GDM1 (cell line): ENCODE data around the gene RPTOR.
"Not testable (repeated sequence)": the region's sequence is repeated elsewhere in the genome, so short reads cannot be mapped to it uniquely, and the experiment has no call there.

ENCODE experiments used
- DNase-seq: peaks from one replicate; lab custom pipeline; 2025; lab: John Stamatoyannopoulos, UW

RPTOR gene

GRCh38 chr17:80552523-80552922 lies 7.9 kb downstream of the RPTOR start:
- no peak for DNase-seq

- no peak for DNase-seq
Observed at GRCh38 chr17:80555266-80555665, 10.6 kb downstream of the RPTOR start.

GRCh38 chr17:80558046-80558445 lies 13.4 kb downstream of the RPTOR start:
- no peak for DNase-seq

- no peak for DNase-seq
Observed at GRCh38 chr17:80559825-80560251, 15.2 kb downstream of the RPTOR start.

- DNase-seq = no peak
Observed at GRCh38 chr17:80561541-80562114, 17.0 kb downstream of the RPTOR start.

- no peak for DNase-seq
Observed at GRCh38 chr17:80564545-80564944, 19.9 kb downstream of the RPTOR start.

- no peak for DNase-seq
Observed at GRCh38 chr17:80565343-80566053, 20.9 kb downstream of the RPTOR start.

DNA sequence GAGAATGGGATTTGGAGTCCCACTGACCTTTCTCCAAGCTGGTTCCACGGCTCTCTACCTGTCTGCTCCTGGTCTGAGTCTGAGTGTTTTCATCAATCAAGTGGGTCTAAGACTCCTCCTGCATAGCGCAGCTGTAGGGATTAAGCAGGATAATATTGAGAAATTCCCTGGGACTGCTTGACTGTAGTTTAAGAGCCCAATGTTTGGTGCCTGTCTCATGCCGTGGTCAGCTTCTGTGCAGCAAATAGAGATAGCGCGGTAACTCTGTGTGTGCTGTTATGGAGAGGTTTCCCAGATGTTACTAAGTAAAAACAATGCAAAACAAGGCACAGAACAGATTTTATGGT lies 21.4 kb downstream of the RPTOR start:
- no peak for DNase-seq

GRCh38 chr17:80568246-80568645 lies 23.6 kb downstream of the RPTOR start:
- DNase-seq = no peak

DNA sequence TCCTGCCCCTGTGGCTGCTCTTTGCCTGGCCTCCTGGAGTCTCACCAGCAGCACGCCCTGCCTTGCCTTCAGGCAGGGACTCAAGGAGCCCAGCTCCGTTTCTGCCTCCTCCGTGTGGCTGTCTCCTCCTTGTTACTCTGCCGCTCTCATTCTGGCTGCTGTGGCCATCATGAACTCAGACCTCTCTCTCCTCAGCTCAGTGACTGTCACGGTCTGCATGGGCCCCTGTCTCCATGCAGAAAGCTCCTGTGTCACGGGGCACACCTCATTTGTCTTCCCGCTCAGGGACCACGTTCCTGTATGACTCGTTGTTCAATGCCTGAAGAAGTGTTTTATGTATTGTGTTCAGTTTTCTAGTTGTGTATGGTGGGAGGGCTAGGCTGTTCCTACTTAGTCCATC lies 25.3 kb downstream of the RPTOR start:
- no peak for DNase-seq

DNA sequence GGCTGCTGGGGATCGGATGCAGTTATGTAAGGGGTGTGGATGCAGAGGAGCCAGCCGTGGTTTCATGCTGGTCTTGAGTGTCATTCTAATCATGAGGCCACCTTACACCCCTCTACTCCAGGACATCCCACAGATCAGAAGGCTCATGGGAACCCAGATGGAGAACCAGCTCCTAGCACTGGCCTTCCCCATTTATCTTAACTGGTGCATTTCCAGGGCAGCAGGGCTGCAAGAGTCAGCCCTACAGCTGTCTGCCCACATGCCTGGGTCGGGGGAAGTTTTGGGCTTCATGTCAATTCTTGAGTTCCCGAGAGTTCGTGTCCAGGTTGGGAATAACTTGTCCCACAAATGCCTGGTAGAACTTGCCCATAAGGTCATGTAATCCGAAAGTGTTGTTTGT lies 29.1 kb downstream of the RPTOR start:
- DNase-seq = no peak

- no peak for DNase-seq
Observed at GRCh38 chr17:80574496-80574895, 29.9 kb downstream of the RPTOR start.

DNA sequence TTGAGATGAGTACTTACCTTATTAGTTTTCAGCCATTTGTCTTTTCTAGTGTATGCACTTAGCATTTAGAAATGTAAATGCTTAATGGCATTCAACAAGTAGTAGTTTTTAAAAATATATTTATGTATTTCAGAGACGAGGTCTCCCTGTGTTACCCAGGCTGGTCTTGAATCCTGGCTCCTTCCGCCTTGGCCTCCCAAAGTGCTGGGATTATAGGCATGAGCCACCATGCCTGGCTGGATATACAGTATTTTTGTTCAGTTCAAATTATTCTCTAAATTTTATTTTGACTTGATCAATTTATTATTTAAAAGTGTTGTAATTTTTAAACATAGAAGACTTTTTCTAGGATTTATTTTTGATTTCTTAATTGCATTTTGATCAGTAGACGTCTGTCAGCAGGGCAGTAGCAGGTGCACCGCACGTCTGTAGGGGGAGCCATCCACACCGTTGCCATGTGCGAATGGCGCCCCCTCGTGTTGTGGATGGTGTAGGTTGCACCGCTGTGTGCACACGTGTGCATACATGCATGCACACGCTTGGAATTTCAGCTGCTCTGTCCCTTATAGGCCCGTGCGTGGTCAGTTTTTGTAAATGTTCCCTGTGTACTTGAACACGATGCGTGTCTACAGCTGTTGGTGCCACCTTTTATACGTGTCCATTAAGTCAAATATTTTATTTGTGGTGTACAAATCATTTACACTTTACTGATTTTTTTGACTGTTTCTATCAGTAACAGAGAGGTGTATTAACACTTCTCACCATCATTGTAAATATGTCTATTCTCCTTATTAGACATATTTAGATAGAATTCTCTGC lies 30.6 kb downstream of the RPTOR start:
- peak; percentile 78 for DNase-seq

GRCh38 chr17:80577876-80578570 lies 33.4 kb downstream of the RPTOR start:
- no peak for DNase-seq

DNA sequence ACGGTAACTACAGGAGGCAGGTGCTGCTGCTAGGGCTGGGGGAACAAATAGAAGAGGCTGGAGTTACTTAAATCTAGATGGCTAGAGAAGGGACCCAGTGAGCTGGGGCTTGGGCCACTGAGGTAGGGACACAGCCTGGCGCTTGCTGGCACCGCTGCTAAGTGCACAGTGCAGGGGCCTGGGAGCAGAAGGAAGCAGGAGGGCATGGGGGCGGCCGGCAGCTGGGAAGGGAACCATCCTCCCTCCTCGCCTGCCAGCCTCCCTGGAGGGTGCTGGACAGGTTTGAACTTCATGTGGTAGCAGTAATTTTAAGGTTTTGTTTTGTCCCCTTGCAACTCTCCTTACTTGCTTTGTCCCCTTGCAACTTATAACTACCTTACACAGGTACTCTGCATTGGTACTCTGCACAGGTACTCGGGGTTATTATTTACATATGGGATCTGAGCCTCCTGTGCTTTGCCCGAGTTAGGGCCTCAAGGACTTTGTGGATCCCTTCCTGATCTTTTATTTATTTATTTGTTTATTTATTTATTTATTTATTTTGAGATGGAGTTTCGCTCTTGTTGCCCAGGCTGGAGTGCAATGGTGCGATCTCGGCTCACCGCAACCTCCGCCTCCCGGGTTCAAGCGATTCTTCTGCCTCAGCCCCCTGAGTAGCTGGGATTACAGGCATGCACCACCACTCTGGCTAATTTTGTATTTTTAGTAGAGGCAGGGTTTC lies 34.2 kb downstream of the RPTOR start:
- not testable (repeated sequence) for DNase-seq

DNA sequence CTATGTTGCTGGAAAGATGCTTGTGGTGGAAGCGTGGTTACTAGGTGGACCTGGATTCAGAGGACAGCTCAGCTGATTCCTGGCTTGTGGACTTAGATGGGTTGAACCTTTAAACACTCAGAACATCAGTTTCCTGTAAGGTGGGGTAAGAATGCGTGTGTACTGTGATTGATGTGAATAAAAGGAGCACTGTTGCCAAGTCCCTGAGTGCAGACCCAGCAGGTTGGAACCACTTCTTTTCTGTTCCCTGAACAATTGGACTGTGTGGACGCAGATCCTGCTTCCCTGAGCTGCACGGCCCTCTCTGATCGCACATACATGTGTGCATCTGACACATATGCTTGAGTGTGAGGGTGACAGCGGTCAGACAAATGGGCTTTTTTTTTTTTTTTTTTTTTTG lies 37.5 kb downstream of the RPTOR start:
- DNase-seq = no peak

DNA sequence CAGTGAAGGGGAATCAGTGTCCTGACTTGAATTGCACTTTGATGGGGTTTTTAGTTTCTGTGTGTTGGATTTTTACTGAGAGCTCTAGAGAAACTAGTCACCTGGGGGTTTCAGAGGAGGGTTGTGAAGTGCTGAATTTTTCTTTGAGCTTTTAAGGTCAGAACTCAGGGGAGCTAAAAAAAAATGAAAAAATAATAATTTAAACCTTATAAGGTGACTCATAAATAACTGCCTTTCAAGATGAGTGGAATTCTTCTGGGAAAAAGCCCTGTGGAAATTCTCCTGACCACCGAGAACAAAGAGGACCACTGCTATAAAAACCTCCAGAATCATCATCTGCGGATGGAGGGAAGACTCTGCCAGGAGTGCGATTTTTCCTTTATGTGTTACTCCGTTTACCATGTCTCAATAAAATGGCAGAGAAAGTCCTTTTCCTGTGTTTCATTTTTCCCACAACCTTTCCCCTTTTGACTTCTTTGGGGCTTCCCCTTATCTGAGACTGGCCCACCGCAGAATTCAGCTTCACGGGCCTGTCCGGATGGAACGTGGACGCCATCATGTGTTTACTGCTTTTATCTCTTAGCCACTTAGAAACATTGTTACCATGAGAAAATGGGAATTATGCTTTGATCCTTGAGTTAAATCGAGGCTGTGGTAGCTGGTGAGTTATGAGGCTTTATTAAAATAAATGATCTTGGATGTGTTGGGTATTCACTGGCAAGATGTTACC lies 39.7 kb downstream of the RPTOR start:
- DNase-seq = no peak

DNA sequence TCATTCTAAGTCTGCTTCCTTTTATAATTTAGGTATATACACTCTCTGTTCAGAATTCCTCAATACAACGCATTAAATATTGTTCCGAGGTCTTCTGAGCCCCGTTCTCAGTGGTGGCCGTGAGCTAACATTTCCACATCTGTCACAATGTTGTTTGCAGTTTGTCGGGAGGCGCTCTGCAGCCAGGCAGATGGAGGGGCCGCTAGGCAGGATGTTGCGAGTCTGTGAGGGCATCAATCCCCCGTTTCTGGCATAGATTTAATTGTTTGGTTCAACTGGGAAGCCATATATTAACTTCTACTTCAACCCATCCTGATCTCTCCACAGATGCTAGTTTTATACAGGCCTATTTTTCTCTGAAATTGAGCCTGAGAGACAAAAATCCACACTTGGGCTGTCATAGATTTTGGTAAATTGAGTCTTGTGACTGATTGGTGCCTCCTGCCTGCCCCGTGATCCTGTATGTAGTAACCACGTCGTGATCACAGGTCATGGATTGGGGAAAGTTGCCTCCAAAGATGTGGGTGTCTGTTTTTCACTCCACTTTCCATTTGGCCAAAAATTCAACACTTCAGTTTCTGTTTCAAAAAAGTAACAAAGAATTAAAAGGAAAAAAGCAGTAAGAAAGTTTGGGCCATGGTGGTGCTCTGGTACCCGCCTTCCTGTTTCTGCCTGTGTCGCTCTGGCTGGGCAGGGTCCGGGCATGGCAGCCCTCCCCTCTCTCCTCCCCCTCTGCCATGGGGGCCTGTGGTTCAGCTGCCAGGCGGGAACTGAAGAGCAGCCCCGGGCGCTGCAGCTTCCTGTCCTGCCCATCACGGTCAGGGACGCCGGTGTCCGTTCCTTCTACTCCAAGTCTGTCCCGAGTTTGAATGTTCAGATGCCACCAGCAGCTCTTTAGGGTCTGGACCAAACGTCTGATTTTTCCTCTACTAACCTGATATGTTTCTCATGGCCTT lies 41.5 kb downstream of the RPTOR start:
- no peak for DNase-seq

DNA sequence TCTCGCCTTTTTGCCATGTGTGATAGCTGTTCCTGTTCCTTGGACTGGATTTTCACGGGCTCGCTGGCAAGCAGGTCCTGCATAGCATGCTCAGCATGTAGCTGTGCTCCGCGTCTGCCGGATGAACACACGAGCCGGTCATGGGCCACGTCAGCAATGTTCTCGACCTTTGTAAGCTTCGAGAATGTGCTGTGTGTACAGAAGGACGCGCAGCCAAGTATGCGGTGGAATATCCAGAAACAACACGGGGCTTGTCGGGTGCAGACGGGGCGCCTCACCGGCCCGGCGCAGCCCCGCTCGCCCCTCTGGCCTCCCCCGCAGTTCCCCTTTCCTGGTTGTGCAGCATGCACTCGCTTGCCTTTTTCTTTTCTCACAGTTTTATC lies 42.2 kb downstream of the RPTOR start:
- no peak for DNase-seq

DNA sequence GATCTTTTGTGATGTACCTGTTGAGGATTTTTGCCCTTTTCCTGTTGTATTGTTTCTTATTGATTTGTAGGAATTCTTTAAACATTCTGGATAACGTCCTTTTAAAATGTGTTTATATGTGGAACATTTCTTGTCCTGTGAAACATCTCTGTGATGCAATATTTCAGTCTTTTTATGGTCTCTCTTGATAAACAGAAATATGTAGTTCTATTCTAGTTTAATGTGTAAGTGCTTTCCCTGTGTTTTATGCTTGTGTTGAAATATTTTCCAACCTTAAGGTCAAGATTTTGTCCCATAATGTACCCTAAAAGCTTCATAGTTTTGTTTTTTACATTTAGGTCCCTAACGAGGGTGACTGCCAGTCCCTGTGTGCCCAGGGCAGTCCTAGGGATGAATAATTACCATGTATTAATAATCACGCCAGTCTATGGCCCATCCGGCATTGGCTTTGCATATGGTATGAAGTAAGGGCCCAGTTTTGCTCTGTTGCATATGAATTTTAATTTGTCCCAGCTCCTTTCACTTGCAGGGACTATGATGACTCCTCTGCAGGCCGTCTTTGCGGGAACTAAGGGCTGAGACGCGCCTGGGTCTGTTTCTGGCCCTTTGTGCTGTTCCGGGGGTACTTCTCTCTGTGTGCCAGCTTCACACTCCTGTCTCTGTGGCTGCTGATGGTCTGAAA lies 44.2 kb downstream of the RPTOR start:
- no peak for DNase-seq
